ENCODE results near the gene CRACDL. TPM values are rescaled to one million over a fixed set of nuclear protein-coding genes. Genes with fewer than 3 reads are reported as not detected.

Gene CRACDL
- total and polyA plus RNA-seq, 2 of the 13 experiments (the other 11 are each of a cell fraction or from before 2014, with no cell fraction given): 0.15 to 0.26 TPM

GRCh38 chr2:98923244-98923940 lies 12.6 kb downstream of the CRACDL start:
- no peak overlapping the region for H2AFZ ChIP-seq (ENCODE audit: low read length)
- CTCF ChIA-PET (ENCODE audit: low intra/inter-chr PET ratio, low total read pairs): interaction anchor here (0.9 to 1.1 kb wide), 2 partner anchors 43 to 274 kb away, joined by 3 to 4 read pairs; no protein-coding TSS in a partner anchor
- no peaks in the 10 kb centered on the region for H3K4me1 ChIP-seq (ENCODE audit: insufficient read depth, low read length)
- peaks cover 2 to 16% of the 10 kb centered on the region in 2 experiments; a peak in 2 of 5 replicates for H3K27me3 ChIP-seq (ENCODE audit: control insufficient read depth in 1 of 2, insufficient read depth in 2 of 2, low read length in 2 of 2)
- H3K4me2 ChIP-seq (ENCODE audit: low read depth, low read length): no peak overlapping the region
- BruUV-seq (replicated peaks): no TSS peak
- DNase-seq (ENCODE audit: low spot score) (no peak), ATAC-seq (no peak), FAIRE-seq (no peak)
- no peaks in the 10 kb centered on the region; a peak in 1 of 5 replicates for H3K36me3 ChIP-seq (replicated peaks in 1 of 2; ENCODE audit: control insufficient read depth in 1 of 2, insufficient read depth in 2 of 2, low read length in 2 of 2)
- POLR2A ChIA-PET: no interaction called here
- no peaks in the 10 kb centered on the region for H4K20me1 ChIP-seq (ENCODE audit: insufficient read depth, low read length)
- intact Hi-C loops (cut with micrococcal nuclease; ENCODE audit: unreplicated experiment) (loop anchor here (1.0 to 10.0 kb wide), 2 partner anchors 43 to 279 kb away; no protein-coding TSS in a partner anchor), in situ Hi-C loops (cut with HindIII; ENCODE audit: extremely low pct_ligation_motif_present, low pct_unique_long_range_greater_than_20kb) (no loop called here)
- H3K9me3 ChIP-seq (ENCODE audit: low read length): no peaks in the 10 kb centered on the region
- no peaks in the 10 kb centered on the region for H3K79me2 ChIP-seq (ENCODE audit: insufficient read depth, low read length)
- H3K4me3 ChIP-seq (replicated peaks in 1 of 3; ENCODE audit: insufficient read depth in 1 of 3, low read depth in 2 of 3, low read length in 3 of 3): no peak overlapping the region
- no peak for TF ChIP-seq ZNF280B (CRISPR knock-in tag; IDR thresholded peaks at IDR 0.05; ENCODE audit: borderline replicate concordance)
- peak; percentile 82 for TF ChIP-seq MAFF (IDR thresholded peaks at IDR 0.05; ENCODE audit: low read depth, low read length)
- TF ChIP-seq ZNF12 (CRISPR knock-in tag; IDR thresholded peaks at IDR 0.05): no peak
- no peak for TF ChIP-seq ZNF274 (CRISPR knock-in tag; IDR thresholded peaks at IDR 0.05)
- peak; percentile 76 to 82 for TF ChIP-seq MAFK (conservative IDR thresholded peaks at IDR 0.05 in 1 of 2, IDR thresholded peaks at IDR 0.05 in 1 of 2; ENCODE audit: low read length in 2 of 2)
- peak; percentile 53 for TF ChIP-seq CTCF (CRISPR knock-in tag; IDR thresholded peaks at IDR 0.05)
- no peak for TF ChIP-seq GPBP1L1 (CRISPR knock-in tag; IDR thresholded peaks at IDR 0.05)
- peak; percentile 49 for TF ChIP-seq STAG1 (CRISPR knock-in tag; IDR thresholded peaks at IDR 0.05)
- TF ChIP-seq ZFP36L2 (CRISPR knock-in tag; IDR thresholded peaks at IDR 0.05): no peak
- TF ChIP-seq PRPF4 (IDR thresholded peaks at IDR 0.05; ENCODE audit: low read depth, low read length, poor library complexity, severe bottlenecking): no peak
- TF ChIP-seq ZFP1 (CRISPR knock-in tag; IDR thresholded peaks at IDR 0.05): no peak
- no peak overlapping the region for H3K9ac ChIP-seq (ENCODE audit: insufficient read depth, low read depth, low read length)
- no peak overlapping the region for H3K27ac ChIP-seq (ENCODE audit: extremely low read length, insufficient read depth, low read length)
- 52% methylated on average over 1 of the region's 1 CpG for WGBS (ENCODE audit: low lambda C conversion rate)
